ENCODE results near the gene GEMIN7. TPM values are rescaled to one million over a fixed set of nuclear protein-coding genes. Genes with fewer than 3 reads are reported as not detected.
"Not testable (repeated sequence)": the region's sequence is repeated elsewhere in the genome, so short reads cannot be mapped to it uniquely, and the experiment has no call there.

GEMIN7 gene
- total and polyA plus RNA-seq, 9 donors, result 9.7 to 16.0 (median 11.7) TPM

DNA sequence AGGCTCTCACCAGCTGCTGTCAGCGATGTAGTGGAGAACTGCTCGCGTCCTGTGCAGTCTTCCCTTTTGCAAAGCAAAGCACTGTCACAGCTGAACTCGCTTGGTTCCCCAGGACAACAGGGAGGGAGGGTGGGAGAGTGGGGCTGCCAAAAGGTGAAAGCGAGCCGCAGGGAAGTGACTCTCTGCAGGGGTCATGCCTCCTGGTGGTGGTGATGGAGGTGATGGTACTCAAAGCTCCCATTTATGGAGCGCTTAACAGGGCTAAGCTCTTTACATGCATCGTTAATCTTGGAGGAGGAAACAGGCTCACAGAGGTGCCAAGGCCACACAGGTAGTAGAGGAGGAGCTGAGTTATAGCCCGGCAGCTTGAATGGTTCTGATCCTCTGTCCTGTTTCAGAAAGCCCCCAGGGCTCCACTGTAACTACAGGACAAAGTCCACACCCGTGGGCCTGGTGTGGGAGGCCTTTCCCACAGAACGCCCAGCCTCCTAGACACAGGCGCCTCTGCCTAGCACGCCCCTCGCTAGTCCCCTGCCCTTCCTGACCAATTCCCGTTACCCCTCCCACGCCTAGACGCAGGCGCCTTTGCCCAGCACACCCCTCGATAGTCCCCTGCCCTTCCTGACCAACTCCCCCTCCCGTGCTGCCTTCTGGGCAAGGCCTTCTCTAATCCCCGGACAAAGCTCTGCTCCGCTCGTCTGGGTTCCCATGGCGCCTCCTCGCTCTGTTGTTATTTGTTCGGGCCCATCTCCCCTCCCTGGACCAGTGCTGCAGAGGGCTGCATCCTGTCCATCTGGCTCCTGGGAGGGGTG is 24.7 kb downstream of the GEMIN7 start:
- TF ChIP-seq EP300 (IDR thresholded peaks at IDR 0.05) (no peak), POLR2A (IDR thresholded peaks at IDR 0.05) (no peak)
- TF ChIP-seq, protein P1, sequence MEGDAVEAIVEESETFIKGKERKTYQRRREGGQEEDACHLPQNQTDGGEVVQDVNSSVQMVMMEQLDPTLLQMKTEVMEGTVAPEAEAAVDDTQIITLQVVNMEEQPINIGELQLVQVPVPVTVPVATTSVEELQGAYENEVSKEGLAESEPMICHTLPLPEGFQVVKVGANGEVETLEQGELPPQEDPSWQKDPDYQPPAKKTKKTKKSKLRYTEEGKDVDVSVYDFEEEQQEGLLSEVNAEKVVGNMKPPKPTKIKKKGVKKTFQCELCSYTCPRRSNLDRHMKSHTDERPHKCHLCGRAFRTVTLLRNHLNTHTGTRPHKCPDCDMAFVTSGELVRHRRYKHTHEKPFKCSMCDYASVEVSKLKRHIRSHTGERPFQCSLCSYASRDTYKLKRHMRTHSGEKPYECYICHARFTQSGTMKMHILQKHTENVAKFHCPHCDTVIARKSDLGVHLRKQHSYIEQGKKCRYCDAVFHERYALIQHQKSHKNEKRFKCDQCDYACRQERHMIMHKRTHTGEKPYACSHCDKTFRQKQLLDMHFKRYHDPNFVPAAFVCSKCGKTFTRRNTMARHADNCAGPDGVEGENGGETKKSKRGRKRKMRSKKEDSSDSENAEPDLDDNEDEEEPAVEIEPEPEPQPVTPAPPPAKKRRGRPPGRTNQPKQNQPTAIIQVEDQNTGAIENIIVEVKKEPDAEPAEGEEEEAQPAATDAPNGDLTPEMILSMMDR (IDR thresholded peaks at IDR 0.05), result no peak
- Histone ChIP-seq H3K9me3 (no peaks in the 10 kb centered on the region), H3K4me3 (no peak overlapping the region), H3K27me3 (no peaks in the 10 kb centered on the region), H3K4me1 (ENCODE audit: insufficient read depth) (peaks cover 17% of the 10 kb centered on the region), H3K27ac (no peak overlapping the region), H3K36me3 (no peaks in the 10 kb centered on the region)
- WGBS, 3 donors, result 38 to 49% (median 43%) methylated on average over 26 of the region's 26 CpGs
- no peak for DNase-seq
- intact Hi-C loops (cut with DNase I), result no loop called here

DNA sequence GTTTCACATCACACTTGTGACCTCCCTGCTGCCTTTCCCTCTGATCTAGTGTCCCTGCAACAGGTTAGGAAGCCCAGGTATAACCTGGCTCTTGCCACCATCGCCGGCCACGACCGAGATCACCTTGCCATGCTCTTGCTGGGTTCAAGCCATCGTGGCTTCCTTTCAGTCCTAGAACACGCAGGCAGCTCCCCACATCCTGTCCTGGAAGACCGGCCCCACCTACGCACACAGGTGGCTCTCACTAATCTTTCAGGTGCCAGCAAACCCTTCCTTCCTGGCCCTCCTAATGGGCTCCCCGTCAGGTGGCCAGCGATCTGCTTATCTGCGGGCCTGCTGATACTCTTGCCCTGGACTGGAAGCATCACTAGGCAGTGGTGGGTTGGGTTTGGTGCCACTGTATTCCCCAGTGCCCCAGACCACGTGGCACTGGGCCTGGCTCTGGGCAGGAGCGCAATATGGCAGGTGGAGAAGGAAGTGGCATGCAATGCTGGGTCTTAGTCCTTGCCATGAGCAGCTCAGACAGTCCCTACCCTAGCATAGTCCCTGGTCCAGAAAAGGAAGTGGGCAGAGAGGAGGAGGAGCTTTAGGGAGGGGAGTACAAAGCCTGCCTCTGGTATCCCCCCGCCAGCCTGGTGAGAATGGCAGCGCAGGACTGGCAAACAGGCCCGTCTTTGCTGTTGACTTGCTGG is 25.7 kb downstream of the GEMIN7 start:
- Histone ChIP-seq H3K27ac (no peak overlapping the region), H3K9me3 (no peaks in the 10 kb centered on the region), H3K4me3 (no peak overlapping the region), H3K36me3 (no peaks in the 10 kb centered on the region), H3K27me3 (no peaks in the 10 kb centered on the region), H3K4me1 (ENCODE audit: insufficient read depth) (peaks cover 13% of the 10 kb centered on the region)
- TF ChIP-seq, protein P1 (IDR thresholded peaks at IDR 0.05), result no peak
- TF ChIP-seq POLR2A (IDR thresholded peaks at IDR 0.05), result no peak
- TF ChIP-seq EP300 (IDR thresholded peaks at IDR 0.05), result no peak
- WGBS, 3 donors, result 86 to 88% (median 87%) methylated on average over 16 of the region's 16 CpGs
- intact Hi-C loops (cut with DNase I), result no loop called here
- DNase-seq, result no peak

- peaks cover 13% of the 10 kb centered on the region for H3K4me1 ChIP-seq (ENCODE audit: insufficient read depth)
- H3K27ac ChIP-seq; H3K4me3 ChIP-seq; DNase-seq; H3K36me3 ChIP-seq; H3K9me3 ChIP-seq; intact Hi-C loops (cut with DNase I); H3K27me3 ChIP-seq: not testable (repeated sequence)
- 87 to 93% (median 90%) methylated on average over 11 of the region's 11 CpGs for WGBS, 3 donors
Observed at GRCh38 chr19:45106363-45106762, 27.3 kb downstream of the GEMIN7 start.

DNA sequence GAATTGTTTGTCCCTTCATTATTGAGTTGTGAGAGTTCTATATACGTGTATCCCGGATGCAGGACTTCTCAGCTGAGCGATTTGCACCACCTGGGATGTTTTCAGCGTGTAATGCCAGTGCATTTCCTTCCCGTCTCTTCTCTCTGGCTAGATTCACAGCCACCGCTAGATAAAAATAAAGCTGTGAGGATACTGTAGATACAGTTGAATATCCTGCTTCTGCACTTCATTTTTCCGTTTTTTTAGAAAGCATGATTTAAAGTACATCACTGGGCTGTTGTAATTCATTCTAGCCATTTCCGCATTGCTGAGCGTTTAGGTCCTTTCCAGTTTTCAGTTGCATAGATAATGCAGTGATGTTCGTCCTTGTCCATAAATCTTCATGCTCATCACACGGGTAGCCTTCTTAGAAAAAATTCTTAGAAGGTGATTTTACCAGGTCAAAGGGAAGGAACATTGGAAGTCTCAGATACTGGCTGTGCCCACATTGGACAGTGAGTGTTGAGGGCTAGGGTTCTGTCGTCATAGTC is 28.6 kb downstream of the GEMIN7 start:
- no peaks in the 10 kb centered on the region for H3K36me3 ChIP-seq
- peaks cover 9% of the 10 kb centered on the region for H3K4me1 ChIP-seq (ENCODE audit: insufficient read depth)
- no peaks in the 10 kb centered on the region for H3K27me3 ChIP-seq
- no peaks in the 10 kb centered on the region for H3K9me3 ChIP-seq
- no peak overlapping the region for H3K27ac ChIP-seq
- no peak overlapping the region for H3K4me3 ChIP-seq
- WGBS, 3 donors, result 57 to 71% (median 71%) methylated on average over 12 of the region's 12 CpGs
- intact Hi-C loops (cut with DNase I), result no loop called here
- TF ChIP-seq, protein P1 (IDR thresholded peaks at IDR 0.05), result no peak
- TF ChIP-seq POLR2A (IDR thresholded peaks at IDR 0.05) (no peak), EP300 (IDR thresholded peaks at IDR 0.05) (no peak)
- no peak for DNase-seq
